VCaP (cell line): Measurements from ENCODE around the gene SNU13.

Experiments used
- H3K27ac ChIP-seq: fragments of 450-650 bp; 2 replicates; pipeline ENCODE4 v1.5.1; 2017
- TF ChIP-seq, protein P1 (sequence below): fragments of 450-650 bp; conservative IDR thresholded peaks from 2 replicates; pipeline ENCODE4 v1.5.1; 2017; ENCODE audit warnings: mild to moderate bottlenecking, moderate library complexity

Gene SNU13

DNA sequence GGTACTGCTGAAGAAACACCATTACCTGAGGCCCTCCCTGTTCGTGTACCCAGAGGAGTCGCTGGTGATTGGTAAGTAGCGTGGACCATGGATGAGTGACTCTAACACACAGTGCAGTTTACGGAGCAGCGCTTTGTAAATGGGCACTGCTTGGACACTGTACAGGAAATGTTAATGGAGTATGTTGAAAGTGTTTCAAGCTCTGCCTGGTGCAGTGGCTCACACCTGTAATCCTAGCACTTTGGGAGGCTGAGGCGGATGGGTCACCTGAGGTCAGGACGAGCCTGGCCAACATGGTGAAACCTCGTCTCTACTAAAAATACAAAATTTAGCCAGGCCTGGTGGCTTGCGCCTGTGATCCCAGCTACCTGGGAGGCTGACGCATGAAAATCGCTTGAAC is 37.8 kb downstream of the SNU13 start:
- no peak overlapping the region for H3K27ac ChIP-seq
- TF ChIP-seq, protein P1, sequence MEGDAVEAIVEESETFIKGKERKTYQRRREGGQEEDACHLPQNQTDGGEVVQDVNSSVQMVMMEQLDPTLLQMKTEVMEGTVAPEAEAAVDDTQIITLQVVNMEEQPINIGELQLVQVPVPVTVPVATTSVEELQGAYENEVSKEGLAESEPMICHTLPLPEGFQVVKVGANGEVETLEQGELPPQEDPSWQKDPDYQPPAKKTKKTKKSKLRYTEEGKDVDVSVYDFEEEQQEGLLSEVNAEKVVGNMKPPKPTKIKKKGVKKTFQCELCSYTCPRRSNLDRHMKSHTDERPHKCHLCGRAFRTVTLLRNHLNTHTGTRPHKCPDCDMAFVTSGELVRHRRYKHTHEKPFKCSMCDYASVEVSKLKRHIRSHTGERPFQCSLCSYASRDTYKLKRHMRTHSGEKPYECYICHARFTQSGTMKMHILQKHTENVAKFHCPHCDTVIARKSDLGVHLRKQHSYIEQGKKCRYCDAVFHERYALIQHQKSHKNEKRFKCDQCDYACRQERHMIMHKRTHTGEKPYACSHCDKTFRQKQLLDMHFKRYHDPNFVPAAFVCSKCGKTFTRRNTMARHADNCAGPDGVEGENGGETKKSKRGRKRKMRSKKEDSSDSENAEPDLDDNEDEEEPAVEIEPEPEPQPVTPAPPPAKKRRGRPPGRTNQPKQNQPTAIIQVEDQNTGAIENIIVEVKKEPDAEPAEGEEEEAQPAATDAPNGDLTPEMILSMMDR = no peak

DNA sequence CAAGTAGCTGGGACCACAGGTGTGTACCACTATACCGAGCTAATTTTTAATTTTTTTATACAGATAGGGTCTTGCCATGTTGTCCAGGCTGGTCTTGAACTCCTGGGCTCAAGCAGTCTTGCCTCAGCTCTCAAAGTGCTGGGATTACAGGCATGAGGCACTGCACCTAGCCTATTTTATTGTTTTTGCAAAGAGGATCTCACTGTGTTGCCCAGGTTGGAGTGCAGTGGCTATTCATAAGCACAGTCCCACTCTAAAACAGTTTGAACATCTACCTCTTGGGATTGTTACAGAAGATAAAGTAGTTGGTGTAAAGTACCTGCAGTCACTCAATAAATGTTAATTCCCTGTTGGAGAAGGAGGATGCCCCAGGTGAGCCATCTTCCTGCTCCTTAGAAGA is 38.4 kb downstream of the SNU13 start:
- TF ChIP-seq, protein P1 = no peak

DNA sequence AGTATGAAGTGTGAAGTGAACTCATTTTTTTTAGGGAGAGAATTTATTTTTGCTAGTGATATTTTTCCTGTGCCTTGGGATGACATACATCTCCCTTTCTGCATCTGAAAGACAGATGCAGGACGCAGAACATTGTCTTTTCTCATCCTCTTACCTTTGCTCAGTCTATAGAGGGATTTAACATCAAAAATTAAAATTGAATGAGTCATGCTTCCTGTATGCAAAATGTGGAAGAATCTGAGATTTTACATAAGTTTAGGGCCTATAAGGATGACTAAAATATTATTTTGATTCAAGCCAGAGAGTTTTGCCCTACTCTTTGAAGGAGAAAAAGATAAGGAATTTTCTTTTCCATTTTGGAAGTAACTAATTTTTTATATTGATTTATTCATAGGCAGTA is 40.2 kb downstream of the SNU13 start:
- TF ChIP-seq, protein P1 = no peak
- H3K27ac ChIP-seq = no peak overlapping the region

More for the DNA sequence above, 38.4 kb downstream of the SNU13 start:
- no peak overlapping the region for H3K27ac ChIP-seq

DNA sequence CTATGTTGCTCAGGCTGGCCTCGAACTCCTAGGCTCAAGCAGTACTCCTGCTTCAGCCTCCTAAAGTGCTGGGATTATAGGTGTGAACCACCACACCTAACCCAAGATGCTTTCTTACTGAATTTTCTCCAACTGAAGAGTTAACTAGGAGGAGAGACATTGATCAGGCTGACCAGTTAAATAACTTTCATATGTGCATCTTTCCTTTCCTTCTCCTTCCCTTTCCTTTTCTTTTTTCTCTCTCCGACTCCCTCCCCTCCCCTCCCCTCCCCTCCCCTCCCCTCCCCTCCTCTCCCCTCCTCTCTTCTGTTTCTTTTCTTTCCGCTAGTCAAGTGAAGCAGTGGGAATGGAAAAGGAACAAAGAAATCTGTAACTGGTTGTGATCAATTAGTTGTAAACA is 40.9 kb downstream of the SNU13 start:
- TF ChIP-seq, protein P1 = no peak
- H3K27ac ChIP-seq = no peak overlapping the region

DNA sequence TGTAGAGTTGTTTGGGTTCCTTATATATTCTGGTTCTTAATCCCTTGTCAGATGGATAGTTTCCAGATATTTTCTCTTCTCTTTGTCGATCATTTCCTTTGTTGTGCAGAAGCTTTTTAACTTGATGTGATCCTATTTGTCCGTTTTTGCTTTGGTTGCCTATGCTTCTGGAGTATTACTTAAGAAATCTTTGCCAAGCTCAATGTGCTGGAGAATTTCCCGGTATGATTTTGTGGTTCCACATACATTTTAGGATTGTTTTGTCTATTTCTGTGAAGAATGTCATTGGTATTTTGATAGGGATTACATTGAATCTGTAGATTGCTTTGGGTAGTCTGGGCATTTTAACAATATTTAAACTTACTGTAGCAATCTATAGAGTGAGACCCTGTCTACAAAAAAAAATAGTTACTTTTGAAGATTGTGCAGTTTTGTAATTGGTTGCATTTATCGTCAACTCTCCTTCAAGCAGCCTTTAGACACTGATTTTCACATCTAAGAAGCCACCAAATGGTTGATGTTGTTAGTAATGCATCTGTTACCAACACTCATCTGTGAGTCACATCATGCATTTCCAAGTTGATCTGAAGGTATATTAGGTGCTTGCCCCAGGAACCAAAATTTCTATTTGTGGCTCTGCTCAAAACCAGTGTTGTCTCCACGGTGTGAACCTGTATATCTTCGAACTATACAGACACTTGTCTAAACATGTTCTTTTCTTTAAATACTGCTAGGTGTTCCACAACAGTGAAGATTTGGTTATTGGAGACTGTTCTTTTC is 46.1 kb downstream of the SNU13 start:
- TF ChIP-seq, protein P1 = no peak
- H3K27ac ChIP-seq = no peak overlapping the region

DNA sequence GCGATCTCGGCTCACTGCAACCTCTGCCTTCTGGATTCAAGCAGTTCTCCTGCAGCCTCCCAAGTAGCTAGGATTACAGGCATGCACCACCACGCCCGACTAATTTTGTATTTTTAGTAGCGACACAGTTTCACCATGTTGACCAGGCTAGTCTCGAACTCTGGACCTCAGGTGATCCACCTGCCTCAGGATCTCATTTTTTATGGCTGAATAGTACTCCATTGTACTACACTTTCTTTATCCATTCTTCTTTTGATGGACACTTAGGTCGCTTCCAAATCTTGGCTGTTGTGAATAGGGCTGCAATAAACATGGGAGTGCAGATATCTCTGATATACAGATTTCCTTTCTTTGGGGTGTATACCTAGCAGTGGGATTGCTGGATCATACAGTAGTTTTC is 46.8 kb downstream of the SNU13 start:
- H3K27ac ChIP-seq = no peak overlapping the region
- TF ChIP-seq, protein P1 = no peak

DNA sequence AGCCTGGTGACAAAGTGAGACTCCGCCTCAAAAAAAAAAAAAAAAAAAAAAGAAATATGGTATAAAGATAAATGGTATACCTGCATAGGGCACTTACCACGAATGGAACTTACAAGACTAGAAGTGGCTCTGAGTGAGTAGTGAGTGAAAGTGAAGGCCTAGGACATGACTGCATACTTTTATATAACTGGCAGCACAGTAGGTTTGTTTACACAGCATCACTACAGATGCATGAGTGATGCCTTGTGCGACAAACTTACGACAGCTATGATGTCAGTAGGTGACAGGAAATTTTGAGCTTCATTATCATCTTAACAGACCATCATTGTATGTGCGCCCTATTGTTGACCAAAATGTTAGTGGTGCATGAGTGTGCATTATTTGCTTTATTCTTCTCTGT is 49.9 kb downstream of the SNU13 start:
- TF ChIP-seq, protein P1 = no peak
- H3K27ac ChIP-seq = no peak overlapping the region
